ENCODE results near the gene PIK3R3. TPM values are rescaled to one million over a fixed set of nuclear protein-coding genes. Genes with fewer than 3 reads are reported as not detected.

Gene PIK3R3
- polyA plus RNA-seq, 1 donor (not counting 4 experiments of a cell fraction or from before 2014, with no cell fraction given) = 11.9 TPM

GRCh38 chr1:46176211-46176865 is 43.9 kb upstream of the PIK3R3 start, which contains the start of gene P3R3URF:
Gene P3R3URF (minus strand): TSS chr1:46176488. CDS start chr1:46176471, 17 bp downstream.
- H3K9ac ChIP-seq (ENCODE audit: control insufficient read depth, extremely low read depth, insufficient read depth, low read length) = no peak within 1 kb of the TSS
- H3K27me3 ChIP-seq (ENCODE audit: control insufficient read depth, extremely low read depth, insufficient read depth, low read length) = no peaks in the 10 kb centered on the region
- no peak within 1 kb of the TSS for H2AFZ ChIP-seq (ENCODE audit: control insufficient read depth, low read length)
- FAIRE-seq (no peak), DNase-seq (ENCODE audit: low read depth, low spot score) (no peak)
- H3K79me2 ChIP-seq (ENCODE audit: control insufficient read depth, insufficient read depth, low read length) = no peaks in the 10 kb centered on the region
- H4K20me1 ChIP-seq (ENCODE audit: control insufficient read depth, extremely low read depth, insufficient read depth, low read length) = no peaks in the 10 kb centered on the region
- H3K9me1 ChIP-seq (ENCODE audit: control insufficient read depth, extremely low read depth, insufficient read depth, low read length) = no peaks in the 10 kb centered on the region
- H3K4me3 ChIP-seq (ENCODE audit: control insufficient read depth in 2 of 3, extremely low read depth in 1 of 3, insufficient read depth in 2 of 3, low read depth in 1 of 3, low read length in 3 of 3) = no peak within 1 kb of the TSS
- peaks cover 39% of the 10 kb centered on the region for H3K4me1 ChIP-seq (ENCODE audit: control insufficient read depth, extremely low read depth, insufficient read depth, low read length)
- no peak for TF ChIP-seq EZH2 (IDR thresholded peaks at IDR 0.05; ENCODE audit: low read length)
- no peak for TF ChIP-seq CTCF (optimal IDR thresholded peaks at IDR 0.05 in 1 of 3, IDR thresholded peaks at IDR 0.05 in 1 of 3, conservative IDR thresholded peaks at IDR 0.05 in 1 of 3; ENCODE audit: extremely low read depth in 1 of 3, insufficient read depth in 2 of 3, low read length in 3 of 3)
- H3K36me3 ChIP-seq (ENCODE audit: control insufficient read depth in 2 of 2, extremely low read depth in 1 of 2, insufficient read depth in 2 of 2, low read length in 2 of 2) = no peaks in the 10 kb centered on the region
- no peak within 1 kb of the TSS for H3K27ac ChIP-seq (ENCODE audit: control insufficient read depth, insufficient read depth, low read length)
- no peak within 1 kb of the TSS for H3K4me2 ChIP-seq (ENCODE audit: control insufficient read depth, extremely low read depth, insufficient read depth, low read depth, low read length)
- dilution Hi-C loops (cut with MboI; ENCODE audit: extremely low pct_ligation_motif_present, low sequenced_read_pairs) = loop anchor here (25.0 kb wide), 1 partner anchor 139 kb away; no protein-coding TSS in a partner anchor
- H3K9me3 ChIP-seq (ENCODE audit: control insufficient read depth, low read depth, low read length) = no peaks in the 10 kb centered on the region

GRCh38 chr1:46175243-46175642 is 42.8 kb upstream of the PIK3R3 start:
- H3K4me2 ChIP-seq (ENCODE audit: control insufficient read depth, extremely low read depth, insufficient read depth, low read depth, low read length) = no peak overlapping the region
- no peak overlapping the region for H3K4me3 ChIP-seq (ENCODE audit: control insufficient read depth in 2 of 3, extremely low read depth in 1 of 3, insufficient read depth in 2 of 3, low read depth in 1 of 3, low read length in 3 of 3)
- H3K9me3 ChIP-seq (ENCODE audit: control insufficient read depth, low read depth, low read length) = no peaks in the 10 kb centered on the region
- dilution Hi-C loops (cut with MboI; ENCODE audit: extremely low pct_ligation_motif_present, low sequenced_read_pairs) = loop anchor here (25.0 kb wide), 1 partner anchor 138 kb away; no protein-coding TSS in a partner anchor
- H4K20me1 ChIP-seq (ENCODE audit: control insufficient read depth, extremely low read depth, insufficient read depth, low read length) = no peaks in the 10 kb centered on the region
- H3K79me2 ChIP-seq (ENCODE audit: control insufficient read depth, insufficient read depth, low read length) = no peaks in the 10 kb centered on the region
- no peak overlapping the region for H3K27ac ChIP-seq (ENCODE audit: control insufficient read depth, insufficient read depth, low read length)
- no peak for FAIRE-seq
- H3K27me3 ChIP-seq (ENCODE audit: control insufficient read depth, extremely low read depth, insufficient read depth, low read length) = no peaks in the 10 kb centered on the region
- H2AFZ ChIP-seq (ENCODE audit: control insufficient read depth, low read length) = no peak overlapping the region
- no peak overlapping the region for H3K9ac ChIP-seq (ENCODE audit: control insufficient read depth, extremely low read depth, insufficient read depth, low read length)
- H3K9me1 ChIP-seq (ENCODE audit: control insufficient read depth, extremely low read depth, insufficient read depth, low read length) = no peaks in the 10 kb centered on the region
- no peak for DNase-seq (ENCODE audit: low read depth, low spot score)
- H3K4me1 ChIP-seq (ENCODE audit: control insufficient read depth, extremely low read depth, insufficient read depth, low read length) = peaks cover 32% of the 10 kb centered on the region
- TF ChIP-seq EZH2 (IDR thresholded peaks at IDR 0.05; ENCODE audit: low read length) = no peak
- no peak for TF ChIP-seq CTCF (optimal IDR thresholded peaks at IDR 0.05 in 1 of 3, IDR thresholded peaks at IDR 0.05 in 1 of 3, conservative IDR thresholded peaks at IDR 0.05 in 1 of 3; ENCODE audit: extremely low read depth in 1 of 3, insufficient read depth in 2 of 3, low read length in 3 of 3)
- H3K36me3 ChIP-seq (ENCODE audit: control insufficient read depth in 2 of 2, extremely low read depth in 1 of 2, insufficient read depth in 2 of 2, low read length in 2 of 2) = no peaks in the 10 kb centered on the region

Data from keratinocyte (primary cell).